Pancreas (tissue), 10 donors: Measurements from ENCODE around the gene RPL13. TPM values are rescaled to one million over a fixed set of nuclear protein-coding genes. Genes with fewer than 3 reads are reported as not detected.

ENCODE experiments used
- ATAC-seq, 4 donors: fragments of 200-7000 bp; cut with Tn5 transposase; one replicate each; pipeline versions ENCODE4 v1.8.0 to v1.9.1; 2020; ENCODE audit warnings: mild to moderate bottlenecking in 4 of 4, moderate library complexity in 4 of 4
- DNase-seq, 6 donors: peaks; one replicate each; pipeline ENCODE4 v3.0.0-alpha.2; 2020
- FAIRE-seq: peaks from 2 replicates; lab custom pipeline; 2012; peaks lifted over from hg19 to GRCh38; lab: Jason Lieb, UNC
- H3K27ac ChIP-seq, 4 donors: fragments of 200-600 bp; sonication (generic); 1 replicate in 3 of 4; 2 replicates in 1 of 4; pipeline versions ENCODE4 v1.5.0 to v1.8.0; 2020
- H3K27me3 ChIP-seq, 4 donors: fragments of 200-600 bp; one replicate each; pipeline ENCODE4 v1.8.0; 2021
- H3K36me3 ChIP-seq, 3 donors: fragments of 200-600 bp; sonication (generic) in 1 of 3; one replicate each; pipeline versions ENCODE4 v1.5.0 to v1.8.0; 2020 to 2021
- H3K4me1 ChIP-seq, 3 donors: fragments of 200-600 bp; one replicate each; pipeline ENCODE4 v1.8.0; 2021
- H3K4me3 ChIP-seq, 4 donors: fragments of 200-600 bp; sonication (generic) in 2 of 4; one replicate each; pipeline versions ENCODE4 v1.5.0 to v1.8.0; 2020 to 2021
- H3K9me3 ChIP-seq, 4 donors: fragments of 200-600 bp; one replicate each; pipeline ENCODE4 v1.8.0; 2021
- CTCF ChIP-seq, 4 donors: fragments of 200-600 bp; sonication (generic) in 3 of 4; IDR thresholded peaks; one replicate each; pipeline versions ENCODE4 v1.5.0 to v1.8.0; 2021; ENCODE audit warnings: antibody characterized with exemption in 4 of 4
- WGBS, 2 donors: extraction: QIAGEN DNeasy Blood & Tissue Kit; methylation state at CpG; one replicate each; pipeline ENCODE4 v1.1.7; 2013; 5-methylcytosine and 5-hydroxymethylcytosine counted together
- intact Hi-C, 3 donors: fragments of 100-400 bp; cut with DNase I; formaldehyde crosslinking; loops; one replicate each; pipeline versions ENCODE4 v1.11.1 to v1.14.2; 2022
- polyA plus RNA-seq, 2 donors: library from polyadenylated mRNA; stranded (reverse); fragments of 200-250 nt; gene quantifications; one replicate each; pipeline ENCODE4 v1.2.3, GENCODE V29; 2013
- total RNA-seq, 6 donors: library from RNA; stranded (reverse); fragmentation: NEBNext Ultra II Directional in 4 of 6; extraction: Animal tissue kit (Norgen Biotek cat#: 25700) in 4 of 6; gene quantifications; one replicate each; pipeline versions ENCODE4 v1.2.1 to v1.2.4, GENCODE V29; 2021 to 2023
- donor health status: healthy with polysubstance abuse.
- donor health status: DM: no; HTN: no; CAD: no; lungs with moderate emphysema.
- donor health status: DM: no; HTN: no; CAD: no.
- donor health status: control.
- donor health status: control.
- donor health status: Bipolar disorder and iron deficiency.
- donor health status: DM: yes; HTN: yes; CAD: no.
- donor health status: DM: no; HTN: no; CAD: no.
- donor health status: DM: no; HTN: no; CAD: no.
- donor health status: DM: yes; HTN: yes; CAD: no.

Gene RPL13
- total and polyA plus RNA-seq, 8 donors, result 1,297 to 6,500 (median 2,093) TPM

- Histone ChIP-seq H3K27ac (no peak overlapping the region), H3K9me3 (no peaks in the 10 kb centered on the region), H3K4me1 (no peaks in the 10 kb centered on the region), H3K27me3 (no peaks in the 10 kb centered on the region), H3K36me3 (peaks cover 0 to 19% (median 0%) of the 10 kb centered on the region in 3 donors), H3K4me3 (no peak overlapping the region)
- DNase-seq, result no peak
- no peak for FAIRE-seq
- intact Hi-C loops, result no loop called here
- no peak for ATAC-seq
- TF ChIP-seq CTCF (IDR thresholded peaks at IDR 0.05), result no peak
- 85 to 90% methylated on average over 11 of the region's 11 CpGs for WGBS, 2 donors
Measured at GRCh38 chr16:89544113-89544512, 16.4 kb upstream of the RPL13 start.

GRCh38 chr16:89544713-89545043, 15.8 kb upstream of the RPL13 start:
- H3K36me3 ChIP-seq, result peaks cover 0 to 25% (median 0%) of the 10 kb centered on the region in 3 donors
- no peaks in the 10 kb centered on the region for H3K9me3 ChIP-seq
- FAIRE-seq (no peak), ATAC-seq (no peak), DNase-seq (no peak)
- no peaks in the 10 kb centered on the region for H3K4me1 ChIP-seq
- H3K27me3 ChIP-seq, result no peaks in the 10 kb centered on the region
- H3K27ac ChIP-seq, result no peak overlapping the region
- TF ChIP-seq CTCF (IDR thresholded peaks at IDR 0.05), result no peak
- WGBS, 2 donors, result 90 to 94% methylated on average over 13 of the region's 13 CpGs
- no peak overlapping the region for H3K4me3 ChIP-seq
- intact Hi-C loops, result no loop called here

GRCh38 chr16:89545044-89545830, 15.2 kb upstream of the RPL13 start:
- FAIRE-seq, result no peak
- Histone ChIP-seq H3K36me3 (peaks cover 0 to 27% (median 0%) of the 10 kb centered on the region in 3 donors), H3K27me3 (no peaks in the 10 kb centered on the region), H3K9me3 (no peaks in the 10 kb centered on the region), H3K27ac (no peak overlapping the region), H3K4me1 (no peaks in the 10 kb centered on the region), H3K4me3 (no peak overlapping the region)
- no peak for TF ChIP-seq CTCF (IDR thresholded peaks at IDR 0.05)
- no peak for ATAC-seq
- no peak for DNase-seq
- intact Hi-C loops, result no loop called here
- WGBS, 2 donors, result 90 to 92% methylated on average over 17 of the region's 17 CpGs

GRCh38 chr16:89545831-89546574, 14.5 kb upstream of the RPL13 start:
- 74 to 90% methylated on average over 26 of the region's 26 CpGs for WGBS, 2 donors
- H3K4me1 ChIP-seq, result no peaks in the 10 kb centered on the region
- H3K27me3 ChIP-seq, result no peaks in the 10 kb centered on the region
- H3K36me3 ChIP-seq, result peaks cover 0 to 27% (median 0%) of the 10 kb centered on the region in 3 donors
- no peaks in the 10 kb centered on the region for H3K9me3 ChIP-seq
- TF ChIP-seq CTCF (IDR thresholded peaks at IDR 0.05), result no peak
- DNase-seq, result peak in 3 of 6 donors; percentile 29 to 55 (median 40)
- FAIRE-seq, result no peak
- ATAC-seq, result peak in 3 of 4 donors; percentile 79 to 90 (median 80)
- intact Hi-C loops, result no loop called here
- H3K4me3 ChIP-seq, result no peak overlapping the region
- no peak overlapping the region for H3K27ac ChIP-seq
